ENCODE data around the gene IQCH.

The IQCH gene

GRCh38 chr15:67407786-67408185, 153.2 kb downstream of the IQCH start:
- no peak for DNase-seq (ENCODE audit: low read depth, low spot score)
- H3K4me3 ChIP-seq: no peak overlapping the region
- no peak overlapping the region for H3K9ac ChIP-seq (ENCODE audit: insufficient read length)
- H3K36me3 ChIP-seq (ENCODE audit: insufficient read depth, low read length): no peaks in the 10 kb centered on the region
- no peaks in the 10 kb centered on the region for H3K9me3 ChIP-seq (ENCODE audit: low read depth, low read length)
- TF ChIP-seq POLR2AphosphoS5 (IDR thresholded peaks at IDR 0.05; ENCODE audit: borderline replicate concordance, low read depth, low read length): no peak
- H3K27ac ChIP-seq: no peak overlapping the region

- Histone ChIP-seq H3K9ac (ENCODE audit: insufficient read length) (peak overlapping the region; percentile 21), H3K9me3 (ENCODE audit: low read depth, low read length) (no peaks in the 10 kb centered on the region), H3K36me3 (ENCODE audit: insufficient read depth, low read length) (no peaks in the 10 kb centered on the region), H3K4me3 (peak overlapping the region; percentile 63), H3K27ac (peak overlapping the region; percentile 84)
- TF ChIP-seq POLR2AphosphoS5 (IDR thresholded peaks at IDR 0.05; ENCODE audit: borderline replicate concordance, low read depth, low read length) (0 out of 2 replicates have a peak, but pooled peaks have one; percentile 31), EZH2 (IDR thresholded peaks at IDR 0.05) (no peak), FOXP2 (optimal IDR thresholded peaks at IDR 0.05; ENCODE audit: control extremely low read depth, extremely low read length, insufficient read depth) (no peak)
- DNase-seq (ENCODE audit: low read depth, low spot score): peak; percentile 76
These were observed 154.6 kb downstream of the IQCH start for GRCh38 chr15:67409175-67409574.

- TF ChIP-seq POLR2AphosphoS5 (IDR thresholded peaks at IDR 0.05; ENCODE audit: borderline replicate concordance, low read depth, low read length) (no peak), EZH2 (IDR thresholded peaks at IDR 0.05) (no peak), FOXP2 (optimal IDR thresholded peaks at IDR 0.05; ENCODE audit: control extremely low read depth, extremely low read length, insufficient read depth) (no peak)
- Histone ChIP-seq H3K9ac (ENCODE audit: insufficient read length) (no peak overlapping the region), H3K4me3 (no peak overlapping the region), H3K9me3 (ENCODE audit: low read depth, low read length) (no peaks in the 10 kb centered on the region), H3K36me3 (ENCODE audit: insufficient read depth, low read length) (no peaks in the 10 kb centered on the region), H3K27ac (no peak overlapping the region)
- no peak for DNase-seq (ENCODE audit: low read depth, low spot score)
These were observed 156.9 kb downstream of the IQCH start for GRCh38 chr15:67411486-67411885.

- no peaks in the 10 kb centered on the region for H3K36me3 ChIP-seq (ENCODE audit: insufficient read depth, low read length)
- DNase-seq (ENCODE audit: low read depth, low spot score): no peak
- H3K27ac ChIP-seq: no peak overlapping the region
- no peaks in the 10 kb centered on the region for H3K9me3 ChIP-seq (ENCODE audit: low read depth, low read length)
- TF ChIP-seq POLR2AphosphoS5 (IDR thresholded peaks at IDR 0.05; ENCODE audit: borderline replicate concordance, low read depth, low read length): no peak
- TF ChIP-seq EZH2 (IDR thresholded peaks at IDR 0.05): no peak
- TF ChIP-seq FOXP2 (optimal IDR thresholded peaks at IDR 0.05; ENCODE audit: control extremely low read depth, extremely low read length, insufficient read depth): no peak
- H3K4me3 ChIP-seq: no peak overlapping the region
- H3K9ac ChIP-seq (ENCODE audit: insufficient read length): no peak overlapping the region
These were observed 159.3 kb downstream of the IQCH start for GRCh38 chr15:67413770-67414390.

- Histone ChIP-seq H3K9ac (ENCODE audit: insufficient read length) (no peak overlapping the region), H3K36me3 (ENCODE audit: insufficient read depth, low read length) (no peaks in the 10 kb centered on the region), H3K9me3 (ENCODE audit: low read depth, low read length) (no peaks in the 10 kb centered on the region), H3K27ac (no peak overlapping the region), H3K4me3 (no peak overlapping the region)
- DNase-seq (ENCODE audit: low read depth, low spot score): no peak
- no peak for TF ChIP-seq FOXP2 (optimal IDR thresholded peaks at IDR 0.05; ENCODE audit: control extremely low read depth, extremely low read length, insufficient read depth)
- TF ChIP-seq EZH2 (IDR thresholded peaks at IDR 0.05): no peak
- no peak for TF ChIP-seq POLR2AphosphoS5 (IDR thresholded peaks at IDR 0.05; ENCODE audit: borderline replicate concordance, low read depth, low read length)
These were observed 160.6 kb downstream of the IQCH start for GRCh38 chr15:67415181-67415580.

- TF ChIP-seq EZH2 (IDR thresholded peaks at IDR 0.05) (no peak), POLR2AphosphoS5 (IDR thresholded peaks at IDR 0.05; ENCODE audit: borderline replicate concordance, low read depth, low read length) (no peak), FOXP2 (optimal IDR thresholded peaks at IDR 0.05; ENCODE audit: control extremely low read depth, extremely low read length, insufficient read depth) (no peak)
- no peak for DNase-seq (ENCODE audit: low read depth, low spot score)
- no peaks in the 10 kb centered on the region for H3K9me3 ChIP-seq (ENCODE audit: low read depth, low read length)
These were observed 162.3 kb downstream of the IQCH start for GRCh38 chr15:67416891-67417290.

GRCh38 chr15:67419705-67420104, 165.1 kb downstream of the IQCH start:
- TF ChIP-seq FOXP2 (optimal IDR thresholded peaks at IDR 0.05; ENCODE audit: control extremely low read depth, extremely low read length, insufficient read depth): no peak
- no peak for TF ChIP-seq POLR2AphosphoS5 (IDR thresholded peaks at IDR 0.05; ENCODE audit: borderline replicate concordance, low read depth, low read length)
- no peak for TF ChIP-seq EZH2 (IDR thresholded peaks at IDR 0.05)
- H3K36me3 ChIP-seq (ENCODE audit: insufficient read depth, low read length): no peaks in the 10 kb centered on the region
- H3K9ac ChIP-seq (ENCODE audit: insufficient read length): no peak overlapping the region
- no peak for DNase-seq (ENCODE audit: low read depth, low spot score)
- H3K4me3 ChIP-seq: no peak overlapping the region
- no peaks in the 10 kb centered on the region for H3K9me3 ChIP-seq (ENCODE audit: low read depth, low read length)
- no peak overlapping the region for H3K27ac ChIP-seq

More at GRCh38 chr15:67416891-67417290, 162.3 kb downstream of the IQCH start:
- no peak overlapping the region for H3K27ac ChIP-seq
- H3K36me3 ChIP-seq (ENCODE audit: insufficient read depth, low read length): no peaks in the 10 kb centered on the region
- H3K9ac ChIP-seq (ENCODE audit: insufficient read length): no peak overlapping the region
- H3K4me3 ChIP-seq: no peak overlapping the region

- Histone ChIP-seq H3K27ac (no peak overlapping the region), H3K36me3 (ENCODE audit: insufficient read depth, low read length) (no peaks in the 10 kb centered on the region), H3K9me3 (ENCODE audit: low read depth, low read length) (no peaks in the 10 kb centered on the region), H3K4me3 (no peak overlapping the region), H3K9ac (ENCODE audit: insufficient read length) (no peak overlapping the region)
- TF ChIP-seq FOXP2 (optimal IDR thresholded peaks at IDR 0.05; ENCODE audit: control extremely low read depth, extremely low read length, insufficient read depth) (no peak), EZH2 (IDR thresholded peaks at IDR 0.05) (no peak), POLR2AphosphoS5 (IDR thresholded peaks at IDR 0.05; ENCODE audit: borderline replicate concordance, low read depth, low read length) (no peak)
- DNase-seq (ENCODE audit: low read depth, low spot score): no peak
These were observed 165.6 kb downstream of the IQCH start for GRCh38 chr15:67420137-67420536.

GRCh38 chr15:67421105-67421504, 166.5 kb downstream of the IQCH start:
- no peak overlapping the region for H3K4me3 ChIP-seq

More at GRCh38 chr15:67421105-67421504, 166.5 kb downstream of the IQCH start:
- Histone ChIP-seq H3K9me3 (ENCODE audit: low read depth, low read length) (no peaks in the 10 kb centered on the region), H3K27ac (no peak overlapping the region), H3K9ac (ENCODE audit: insufficient read length) (no peak overlapping the region), H3K36me3 (ENCODE audit: insufficient read depth, low read length) (no peaks in the 10 kb centered on the region)
- TF ChIP-seq POLR2AphosphoS5 (IDR thresholded peaks at IDR 0.05; ENCODE audit: borderline replicate concordance, low read depth, low read length): no peak
- TF ChIP-seq EZH2 (IDR thresholded peaks at IDR 0.05): no peak
- no peak for TF ChIP-seq FOXP2 (optimal IDR thresholded peaks at IDR 0.05; ENCODE audit: control extremely low read depth, extremely low read length, insufficient read depth)
- no peak for DNase-seq (ENCODE audit: low read depth, low spot score)
